ENCODE measurements around the gene IGFLR1.

- TF ChIP-seq CTCF (IDR thresholded peaks at IDR 0.05) (no peak), POLR2A (IDR thresholded peaks at IDR 0.05) (no peak)
These were observed 9.6 kb downstream of the IGFLR1 start for GRCh38 chr19:35732540-35733179.
